ENCODE measurements around the gene CD33.

- TF ChIP-seq, protein P1, sequence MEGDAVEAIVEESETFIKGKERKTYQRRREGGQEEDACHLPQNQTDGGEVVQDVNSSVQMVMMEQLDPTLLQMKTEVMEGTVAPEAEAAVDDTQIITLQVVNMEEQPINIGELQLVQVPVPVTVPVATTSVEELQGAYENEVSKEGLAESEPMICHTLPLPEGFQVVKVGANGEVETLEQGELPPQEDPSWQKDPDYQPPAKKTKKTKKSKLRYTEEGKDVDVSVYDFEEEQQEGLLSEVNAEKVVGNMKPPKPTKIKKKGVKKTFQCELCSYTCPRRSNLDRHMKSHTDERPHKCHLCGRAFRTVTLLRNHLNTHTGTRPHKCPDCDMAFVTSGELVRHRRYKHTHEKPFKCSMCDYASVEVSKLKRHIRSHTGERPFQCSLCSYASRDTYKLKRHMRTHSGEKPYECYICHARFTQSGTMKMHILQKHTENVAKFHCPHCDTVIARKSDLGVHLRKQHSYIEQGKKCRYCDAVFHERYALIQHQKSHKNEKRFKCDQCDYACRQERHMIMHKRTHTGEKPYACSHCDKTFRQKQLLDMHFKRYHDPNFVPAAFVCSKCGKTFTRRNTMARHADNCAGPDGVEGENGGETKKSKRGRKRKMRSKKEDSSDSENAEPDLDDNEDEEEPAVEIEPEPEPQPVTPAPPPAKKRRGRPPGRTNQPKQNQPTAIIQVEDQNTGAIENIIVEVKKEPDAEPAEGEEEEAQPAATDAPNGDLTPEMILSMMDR (IDR thresholded peaks at IDR 0.05), result no peak
- no peak for TF ChIP-seq POLR2A (IDR thresholded peaks at IDR 0.05)
Observed at GRCh38 chr19:51256155-51256625, 31.3 kb downstream of the CD33 start.

Data from tibial nerve (tissue), 3 donors.